Tibial nerve (tissue), 3 donors: ENCODE results near the gene EMC1.

Source experiments
- EP300 ChIP-seq, 2 donors: sonication (generic); formaldehyde crosslinking; IDR thresholded peaks; one replicate each; pipeline ENCODE4 v1.6.1; 2017; ENCODE audit warnings: antibody characterized with exemption in 2 of 2, mild to moderate bottlenecking in 1 of 2
- POLR2A ChIP-seq, 2 donors: fragments of 450-650 bp; IDR thresholded peaks; one replicate each; pipeline ENCODE4 v1.6.1; 2017; ENCODE audit warnings: antibody characterized with exemption in 2 of 2, mild to moderate bottlenecking in 2 of 2, moderate library complexity in 2 of 2

DNA sequence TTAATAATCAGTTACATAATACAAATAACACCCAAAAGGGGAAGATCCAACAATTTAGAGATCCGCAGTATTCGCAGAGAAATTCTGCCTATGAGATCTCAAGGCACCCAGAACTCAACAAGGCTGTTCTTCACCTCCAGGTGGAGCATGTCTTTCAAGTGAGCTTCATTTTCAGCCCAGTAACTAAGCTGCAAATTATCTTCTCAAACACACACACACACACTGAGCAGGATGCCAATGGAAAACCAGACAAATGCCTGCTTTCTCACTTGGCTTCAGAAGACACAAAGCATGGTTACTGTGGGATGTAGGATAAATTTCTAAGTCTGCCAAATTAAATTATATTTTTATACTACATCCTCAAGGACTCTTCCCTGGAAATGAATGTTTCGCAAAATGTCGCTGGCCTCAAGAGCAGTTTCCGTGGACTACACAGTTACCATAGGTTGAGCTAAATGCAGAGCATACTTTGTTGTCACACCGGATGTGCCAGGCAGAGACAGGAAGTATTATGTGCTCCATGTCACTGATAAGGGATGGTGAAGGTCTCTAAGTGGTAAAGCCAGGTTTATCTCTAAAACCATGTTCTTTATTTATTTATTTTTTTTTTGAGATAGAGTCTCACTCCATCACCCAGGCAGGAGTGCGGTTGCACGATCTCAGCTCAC, 71.6 kb downstream of the EMC1 start:
- TF ChIP-seq POLR2A (IDR thresholded peaks at IDR 0.05) (no peak), EP300 (IDR thresholded peaks at IDR 0.05) (no peak)
